NT2/D1 (cell line): ENCODE measurements around the gene TRIM67.

ENCODE experiments used
- SUZ12 ChIP-seq: IDR thresholded peaks from 2 replicates; pipeline ENCODE4 v1.6.1; 2011; ENCODE audit not compliant: insufficient read length, insufficient read depth; ENCODE audit errors: extremely low read depth
- YY1 ChIP-seq: IDR thresholded peaks from 2 replicates; pipeline ENCODE4 v1.6.1; 2011; ENCODE audit not compliant: insufficient read length, insufficient read depth

GRCh38 chr1:231240531-231240882 is 78.6 kb downstream of the TRIM67 start:
- no peak for TF ChIP-seq YY1
- no peak for TF ChIP-seq SUZ12
